H1 (cell line): ENCODE results near the gene PRKN. TPM values are rescaled to one million over a fixed set of nuclear protein-coding genes. Genes with fewer than 3 reads are reported as not detected.

ENCODE experiments used
- CTCF ChIA-PET: fragments of 300-600 bp; sonication (Branson Sonifier 250); formaldehyde crosslinking; loops from one replicate; lab custom pipeline; 2021; ENCODE audit not compliant: partially characterized antibody; lab: Charles Lee
- POLR2A ChIA-PET: fragments of 300-600 bp; sonication (Branson Sonifier 250); formaldehyde crosslinking; loops from one replicate; lab custom pipeline; 2021; ENCODE audit warnings: inconsistent platforms; ENCODE audit not compliant: partially characterized antibody; lab: Charles Lee
- DNase-seq, 2 experiments: peaks; one replicate each; pipeline versions ENCODE4 v3.0.0 to v3.0.0-alpha.2; 2010 to 2022; ENCODE audit warnings: low spot score in 2 of 2, low read depth in 1 of 2, mixed read lengths in 1 of 2
- FAIRE-seq: peaks from 2 replicates; lab custom pipeline; 2011; peaks lifted over from hg19 to GRCh38; lab: Jason Lieb, UNC
- H2AFZ ChIP-seq: 2 replicates; pipeline ENCODE4 v1.8.1; 2012; ENCODE audit warnings: low read length, inconsistent platforms
- H2AK5ac ChIP-seq: 2 replicates; pipeline ENCODE4 v1.6.1; 2013; ENCODE audit warnings: low read depth, low read length
- H2BK120ac ChIP-seq: replicated peaks from 2 replicates; pipeline ENCODE3; 2013; ENCODE audit warnings: low read depth, low read length, inconsistent platforms
- H2BK12ac ChIP-seq: 2 replicates; pipeline ENCODE4 v1.6.1; 2013; ENCODE audit warnings: low read depth, low read length
- H2BK15ac ChIP-seq: 2 replicates; pipeline ENCODE4 v1.6.1; 2013; ENCODE audit warnings: low read length
- H2BK20ac ChIP-seq: 2 replicates; pipeline ENCODE4 v1.6.1; 2013; ENCODE audit warnings: low read length
- H2BK5ac ChIP-seq: 2 replicates; pipeline ENCODE4 v1.6.1; 2013; ENCODE audit warnings: low read depth, low read length
- H3K14ac ChIP-seq: 2 replicates; pipeline ENCODE4 v1.6.1; 2013; ENCODE audit warnings: inconsistent platforms; ENCODE audit not compliant: insufficient read length
- H3K18ac ChIP-seq: 2 replicates; pipeline ENCODE4 v1.6.1; 2013; ENCODE audit warnings: low read length; ENCODE audit errors: extremely low read depth
- H3K23ac ChIP-seq: 2 replicates; pipeline ENCODE4 v1.6.1; 2013; ENCODE audit warnings: inconsistent platforms; ENCODE audit not compliant: insufficient read length
- H3K23me2 ChIP-seq: 2 replicates; pipeline ENCODE4 v1.6.1; 2013; ENCODE audit warnings: low read depth, low read length
- H3K27ac ChIP-seq: 2 replicates; pipeline ENCODE4 v1.6.1; 2011; ENCODE audit warnings: low read depth, low read length, inconsistent platforms
- H3K27me3 ChIP-seq, 4 experiments: replicated peaks in 1 of 4; 1 replicate in 1 of 4; 2 replicates in 3 of 4; pipeline versions ENCODE4 v1.6.1 to v1.8.1; 2011 to 2013; ENCODE audit warnings: low read length in 3 of 4, mild to moderate bottlenecking in 3 of 4, inconsistent platforms in 2 of 4, mixed read lengths in 2 of 4, moderate library complexity in 1 of 4; ENCODE audit not compliant: control insufficient read depth in 3 of 4, insufficient read depth in 3 of 4; ENCODE audit errors: extremely low read depth in 1 of 4
- H3K36me3 ChIP-seq, 4 experiments: 2 replicates each; pipeline versions ENCODE4 v1.6.1 to v1.8.1; 2011 to 2013; ENCODE audit warnings: mild to moderate bottlenecking in 4 of 4, low read length in 3 of 4, moderate library complexity in 2 of 4, control low read depth in 1 of 4, inconsistent platforms in 1 of 4; ENCODE audit not compliant: insufficient read depth in 4 of 4, control insufficient read depth in 2 of 4
- H3K4ac ChIP-seq: replicated peaks from 2 replicates; pipeline ENCODE3; 2013; ENCODE audit warnings: low read length, low read depth, mixed read lengths, inconsistent platforms; ENCODE audit not compliant: insufficient read length
- H3K4me1 ChIP-seq, 4 experiments: replicated peaks in 1 of 4; 1 replicate in 1 of 4; 2 replicates in 3 of 4; pipeline versions ENCODE4 v1.6.1 to v1.8.1; 2011 to 2013; ENCODE audit warnings: low read length in 3 of 4, inconsistent platforms in 2 of 4, mixed read lengths in 1 of 4; ENCODE audit not compliant: insufficient read depth in 4 of 4, control insufficient read depth in 3 of 4
- H3K4me2 ChIP-seq, 2 experiments: 2 replicates each; pipeline versions ENCODE4 v1.6.1 to v1.8.1; 2011 to 2013; ENCODE audit warnings: low read depth in 2 of 2, low read length in 2 of 2, control low read depth in 1 of 2, inconsistent platforms in 1 of 2, mild to moderate bottlenecking in 1 of 2; ENCODE audit not compliant: insufficient read depth in 1 of 2
- H3K4me3 ChIP-seq, 4 experiments: fragments of 200-600, 300-600 bp in 1 of 4; sonication (generic), shearing (Covaris generic), sonication (Bioruptor Twin) in 1 of 4; 2 replicates each; pipeline versions ENCODE4 v1.5.1 to v1.8.1; 2011 to 2016; ENCODE audit warnings: low read length in 4 of 4, low read depth in 3 of 4, control low read depth in 2 of 4, inconsistent platforms in 2 of 4, mild to moderate bottlenecking in 2 of 4, mixed read lengths in 1 of 4, moderate library complexity in 1 of 4; ENCODE audit not compliant: insufficient read depth in 2 of 4; ENCODE audit errors: extremely low read depth in 1 of 4
- H3K56ac ChIP-seq: replicated peaks from 2 replicates; pipeline ENCODE3; 2013; ENCODE audit warnings: low read depth, mild to moderate bottlenecking, mixed read lengths, low read length, inconsistent platforms; ENCODE audit not compliant: insufficient read length
- H3K79me1 ChIP-seq: 2 replicates; pipeline ENCODE4 v1.6.1; 2013; ENCODE audit warnings: low read depth, low read length, control low read depth
- H3K79me2 ChIP-seq, 2 experiments: 2 replicates each; pipeline versions ENCODE4 v1.6.1 to v1.8.1; 2012 to 2013; ENCODE audit warnings: low read length in 2 of 2, mild to moderate bottlenecking in 2 of 2, inconsistent platforms in 1 of 2; ENCODE audit not compliant: insufficient read depth in 2 of 2, control insufficient read depth in 1 of 2
- H3K9ac ChIP-seq, 4 experiments: replicated peaks in 1 of 4; 1 replicate in 1 of 4; 2 replicates in 3 of 4; pipeline versions ENCODE4 v1.6.1 to v1.8.1; 2011 to 2013; ENCODE audit warnings: low read depth in 3 of 4, low read length in 3 of 4, control low read depth in 2 of 4, mild to moderate bottlenecking in 2 of 4, moderate library complexity in 2 of 4, inconsistent platforms in 1 of 4; ENCODE audit errors: extremely low read depth in 1 of 4
- H3K9me3 ChIP-seq, 2 experiments: 2 replicates each; pipeline versions ENCODE4 v1.6.1 to v1.8.1; 2012 to 2013; ENCODE audit warnings: mild to moderate bottlenecking in 2 of 2, moderate library complexity in 2 of 2, control low read depth in 1 of 2, inconsistent platforms in 1 of 2, low read depth in 1 of 2, low read length in 1 of 2, mixed read lengths in 1 of 2; ENCODE audit not compliant: insufficient read depth in 2 of 2
- H4K20me1 ChIP-seq, 2 experiments: replicated peaks in 1 of 2; 2 replicates each; pipeline versions ENCODE3 to v1.8.1; 2011 to 2013; ENCODE audit warnings: inconsistent platforms in 2 of 2, low read length in 2 of 2, mild to moderate bottlenecking in 1 of 2; ENCODE audit not compliant: insufficient read depth in 2 of 2, control insufficient read depth in 1 of 2
- H4K5ac ChIP-seq: 2 replicates; pipeline ENCODE4 v1.6.1; 2013; ENCODE audit warnings: low read length, low read depth, mixed read lengths, inconsistent platforms; ENCODE audit not compliant: insufficient read length
- H4K8ac ChIP-seq: 2 replicates; pipeline ENCODE4 v1.8.0; 2013; ENCODE audit warnings: mild to moderate bottlenecking, moderate library complexity, low read length, inconsistent platforms; ENCODE audit not compliant: insufficient read depth; ENCODE audit errors: extremely low read depth
- H4K91ac ChIP-seq: replicated peaks from 2 replicates; pipeline ENCODE3; 2013; ENCODE audit warnings: low read length, mixed read lengths, inconsistent platforms; ENCODE audit not compliant: insufficient read length
- ASH2L ChIP-seq: fragments of 200-600, 300-600 bp; sonication (generic); IDR thresholded peaks from one replicate; pipeline ENCODE4 v1.7.1; 2017; ENCODE audit warnings: low read length
- BCL11A ChIP-seq, 2 experiments: IDR thresholded peaks; one replicate each; pipeline ENCODE4 v1.6.1; 2011; ENCODE audit warnings: low read depth in 2 of 2, low read length in 2 of 2, mild to moderate bottlenecking in 2 of 2
- CTBP2 ChIP-seq: IDR thresholded peaks from 2 replicates; pipeline ENCODE4 v1.7.0; 2011; ENCODE audit warnings: borderline replicate concordance, mild to moderate bottlenecking, moderate library complexity, mixed read lengths, low read length; ENCODE audit not compliant: insufficient read depth, insufficient read length
- NRF1 ChIP-seq: IDR thresholded peaks from 2 replicates; pipeline ENCODE4 v1.6.1; 2011; ENCODE audit warnings: mild to moderate bottlenecking, low read depth, low read length, improper control_type of control experiment
- PHF8 ChIP-seq: fragments of 200-600 bp; sonication (generic); conservative IDR thresholded peaks from 2 replicates; pipeline ENCODE4 v1.7.1; 2012; ENCODE audit warnings: low read depth, mild to moderate bottlenecking, inconsistent platforms, low read length, moderate library complexity
- RFX5 ChIP-seq: IDR thresholded peaks from 2 replicates; pipeline ENCODE4 v1.6.1; 2011; ENCODE audit warnings: low read depth, low read length, improper control_type of control experiment, borderline replicate concordance
- RXRA ChIP-seq: IDR thresholded peaks from 2 replicates; pipeline ENCODE4 v1.6.1; 2011; ENCODE audit warnings: low read depth, mild to moderate bottlenecking, low read length, moderate library complexity; ENCODE audit not compliant: insufficient read depth
- SP2 ChIP-seq: IDR thresholded peaks from 2 replicates; pipeline ENCODE4 v1.6.1; 2012; ENCODE audit warnings: mild to moderate bottlenecking, low read length, inconsistent platforms
- SP4 ChIP-seq: IDR thresholded peaks from 2 replicates; pipeline ENCODE4 v1.6.1; 2012; ENCODE audit warnings: low read length, inconsistent platforms
- WGBS, 2 experiments: shearing (Covaris generic) in 1 of 2; methylation state at CpG; one replicate each; pipeline versions ENCODE4 v1.1.6 to v1.1.7; 2013 to 2015; ENCODE audit warnings: low lambda C conversion rate in 2 of 2, mixed read lengths in 2 of 2, inconsistent platforms in 1 of 2, low coverage in 1 of 2, missing lambda C conversion rate in 1 of 2; ENCODE audit not compliant: insufficient replicate concordance in 2 of 2, insufficient coverage in 1 of 2, insufficient read length in 1 of 2; ENCODE audit errors: extremely low coverage in 1 of 2, missing lambda C conversion rate in 1 of 2; 5-methylcytosine and 5-hydroxymethylcytosine counted together
- polyA plus RNA-seq, 7 experiments: library from polyadenylated mRNA; depleted of rRNA in 3 of 7; stranded (reverse) in 5 of 7; unstranded in 2 of 7; fragments of >200 nt in 5 of 7; fragments of 200-250 nt in 2 of 7; gene quantifications; 1 replicate in 5 of 7; 2 replicates in 1 of 7; 4 replicates in 1 of 7; pipeline versions ENCODE4 v1.2.1 to v1.2.3, GENCODE V29; 2011 to 2013; ENCODE audit warnings: missing spikeins in 2 of 7, mixed read lengths in 2 of 7
- total RNA-seq: library from RNA; stranded (reverse); fragmentation: NEBNext Ultra II Directional; extraction: Animal tissue kit (Norgen Biotek cat#: 25700); gene quantifications from 2 replicates; pipeline ENCODE4 v1.2.1, GENCODE V29; 2021

PRKN gene
- total and polyA plus RNA-seq, 2 of the 8 experiments (the other 6 are each of a cell fraction or from before 2014, with no cell fraction given): 0.13 to 0.29 TPM

DNA sequence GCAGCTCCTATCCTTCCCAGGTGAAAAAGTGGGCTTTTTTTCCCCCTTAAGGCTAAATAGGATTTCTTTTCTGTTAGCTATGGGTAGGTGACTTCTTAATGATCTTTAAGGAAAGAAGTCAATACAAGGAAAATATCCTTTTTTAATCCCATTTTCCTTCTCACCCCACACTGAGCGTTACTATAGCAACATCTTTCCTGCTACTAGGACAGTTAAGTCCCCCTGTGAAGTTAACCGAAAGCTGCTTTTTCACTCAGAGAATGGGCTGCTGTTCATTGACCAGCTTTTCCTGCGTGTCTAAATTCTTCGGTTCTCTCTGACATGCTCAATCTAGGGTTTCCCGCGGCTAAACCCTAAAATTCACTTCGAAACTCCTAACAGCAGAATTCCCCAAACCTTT, 1280.6 kb downstream of the PRKN start:
- WGBS, 2 experiments: 88% methylated on average over 7 of the region's 7 CpGs; no CpG with 5 or more reads in 1 of the 2 experiments
- Histone ChIP-seq H2BK12ac (no peak overlapping the region), H3K23ac (no peak overlapping the region), H3K79me2 (no peaks in the 10 kb centered on the region), H2AK5ac (no peak overlapping the region), H3K9me3 (no peaks in the 10 kb centered on the region), H3K18ac (no peak overlapping the region), H2AFZ (no peak overlapping the region), H2BK5ac (no peak overlapping the region), H3K79me1 (no peaks in the 10 kb centered on the region), H4K8ac (no peak overlapping the region), H3K4me1 (peaks cover 2 to 9% (median 6%) of the 10 kb centered on the region in 4 experiments; a peak in 5 of 7 replicates), H3K23me2 (no peaks in the 10 kb centered on the region), H3K14ac (no peak overlapping the region), H3K4me3 (no peak overlapping the region), H2BK20ac (no peak overlapping the region), H2BK120ac (no peak overlapping the region), H3K56ac (no peak overlapping the region), H2BK15ac (no peak overlapping the region), H3K36me3 (no peaks in the 10 kb centered on the region), H4K5ac (no peak overlapping the region), H3K27me3 (peaks cover 0 to 4% (median under 1%) of the 10 kb centered on the region in 4 experiments; a peak in 1 of 7 replicates), H4K91ac (no peak overlapping the region), H3K27ac (no peak overlapping the region), H3K9ac (no peak overlapping the region), H3K4me2 (no peak overlapping the region), H3K4ac (no peak overlapping the region), H4K20me1 (no peaks in the 10 kb centered on the region)
- ChIA-PET CTCF (interaction anchor here (0.6 to 4.3 kb wide), 5 partner anchors 10 to 248 kb away, joined by 3 to 12 read pairs (median 6); no protein-coding TSS in a partner anchor), POLR2A (no interaction called here)
- FAIRE-seq (no peak), DNase-seq (no peak)
- TF ChIP-seq RXRA (no peak), ASH2L (no peak), SP4 (no peak), NRF1 (no peak), RFX5 (no peak), PHF8 (no peak), SP2 (no peak), CTBP2 (no peak), BCL11A (IDR thresholded peaks at IDR 0.05; ENCODE audit: low read depth in 2 of 2, low read length in 2 of 2) (no peak)
